Measurements from ENCODE around the gene NUP210. TPM values are rescaled to one million over a fixed set of nuclear protein-coding genes. Genes with fewer than 3 reads are reported as not detected.

The NUP210 gene
- total RNA-seq, 3 donors from 2014 or later = 6.7 to 14.8 (median 8.1) TPM

GRCh38 chr3:13407475-13407874, 12.6 kb downstream of the NUP210 start:
- Histone ChIP-seq H3K4me1 (ENCODE audit: low read depth) (no peaks in the 10 kb centered on the region), H3K36me3 (ENCODE audit: low read depth) (no peaks in the 10 kb centered on the region), H3K9me3 (peaks cover 14% of the 10 kb centered on the region), H3K4me3 (no peak overlapping the region)
- TF ChIP-seq CTCF (IDR thresholded peaks at IDR 0.05) = no peak
- intact Hi-C loops (cut with DNase I, micrococcal nuclease) = no loop called here
- DNase-seq = no peak
- ATAC-seq = no peak

- ATAC-seq (no peak), DNase-seq (no peak)
- H3K4me3 ChIP-seq = no peak overlapping the region
- TF ChIP-seq CTCF (IDR thresholded peaks at IDR 0.05) = no peak
- no peaks in the 10 kb centered on the region for H3K36me3 ChIP-seq (ENCODE audit: low read depth)
- peaks cover 14% of the 10 kb centered on the region for H3K9me3 ChIP-seq
- no peaks in the 10 kb centered on the region for H3K4me1 ChIP-seq (ENCODE audit: low read depth)
- intact Hi-C loops (cut with DNase I, micrococcal nuclease) = no loop called here
Observed at GRCh38 chr3:13406190-13406589, 13.9 kb downstream of the NUP210 start.

- no peaks in the 10 kb centered on the region for H3K36me3 ChIP-seq (ENCODE audit: low read depth)
- no peaks in the 10 kb centered on the region for H3K4me1 ChIP-seq (ENCODE audit: low read depth)
- H3K4me3 ChIP-seq = no peak overlapping the region
- no peak for ATAC-seq
- intact Hi-C loops (cut with DNase I, micrococcal nuclease) = no loop called here
- no peak for TF ChIP-seq CTCF (IDR thresholded peaks at IDR 0.05)
- no peak for DNase-seq
- peaks cover 14% of the 10 kb centered on the region for H3K9me3 ChIP-seq
Observed at GRCh38 chr3:13405614-13406013, 14.5 kb downstream of the NUP210 start.

- H3K4me3 ChIP-seq = no peak overlapping the region
- ATAC-seq = no peak
- TF ChIP-seq CTCF (IDR thresholded peaks at IDR 0.05) = no peak
Observed at GRCh38 chr3:13404626-13405452, 15.3 kb downstream of the NUP210 start.

GRCh38 chr3:13403847-13404246, 16.3 kb downstream of the NUP210 start:
- no peak for ATAC-seq
- Histone ChIP-seq H3K36me3 (ENCODE audit: low read depth) (no peaks in the 10 kb centered on the region), H3K4me3 (no peak overlapping the region), H3K9me3 (peaks cover 14% of the 10 kb centered on the region), H3K4me1 (ENCODE audit: low read depth) (no peaks in the 10 kb centered on the region)
- TF ChIP-seq CTCF (IDR thresholded peaks at IDR 0.05) = no peak
- intact Hi-C loops (cut with DNase I, micrococcal nuclease) = no loop called here
- DNase-seq = no peak

More at GRCh38 chr3:13404626-13405452, 15.3 kb downstream of the NUP210 start:
- no peak for DNase-seq
- intact Hi-C loops (cut with DNase I, micrococcal nuclease) = no loop called here
- Histone ChIP-seq H3K9me3 (peaks cover 14% of the 10 kb centered on the region), H3K36me3 (ENCODE audit: low read depth) (no peaks in the 10 kb centered on the region), H3K4me1 (ENCODE audit: low read depth) (no peaks in the 10 kb centered on the region)
